H1 (cell line): ENCODE results near the gene C6orf136. TPM values are rescaled to one million over a fixed set of nuclear protein-coding genes. Genes with fewer than 3 reads are reported as not detected.

ENCODE experiments used
- CTCF ChIA-PET: fragments of 300-600 bp; sonication (Branson Sonifier 250); formaldehyde crosslinking; loops from one replicate; lab custom pipeline; 2021; ENCODE audit not compliant: partially characterized antibody; lab: Charles Lee
- POLR2A ChIA-PET: fragments of 300-600 bp; sonication (Branson Sonifier 250); formaldehyde crosslinking; loops from one replicate; lab custom pipeline; 2021; ENCODE audit warnings: inconsistent platforms; ENCODE audit not compliant: partially characterized antibody; lab: Charles Lee
- DNase-seq, 2 experiments: peaks; one replicate each; pipeline versions ENCODE4 v3.0.0 to v3.0.0-alpha.2; 2010 to 2022; ENCODE audit warnings: low spot score in 2 of 2, low read depth in 1 of 2, mixed read lengths in 1 of 2
- FAIRE-seq: peaks from 2 replicates; lab custom pipeline; 2011; peaks lifted over from hg19 to GRCh38; lab: Jason Lieb, UNC
- H2AFZ ChIP-seq: 2 replicates; pipeline ENCODE4 v1.8.1; 2012; ENCODE audit warnings: low read length, inconsistent platforms
- H2AK5ac ChIP-seq: 2 replicates; pipeline ENCODE4 v1.6.1; 2013; ENCODE audit warnings: low read depth, low read length
- H2BK120ac ChIP-seq: replicated peaks from 2 replicates; pipeline ENCODE3; 2013; ENCODE audit warnings: low read depth, low read length, inconsistent platforms
- H2BK12ac ChIP-seq: 2 replicates; pipeline ENCODE4 v1.6.1; 2013; ENCODE audit warnings: low read depth, low read length
- H2BK15ac ChIP-seq: 2 replicates; pipeline ENCODE4 v1.6.1; 2013; ENCODE audit warnings: low read length
- H2BK20ac ChIP-seq: 2 replicates; pipeline ENCODE4 v1.6.1; 2013; ENCODE audit warnings: low read length
- H2BK5ac ChIP-seq: 2 replicates; pipeline ENCODE4 v1.6.1; 2013; ENCODE audit warnings: low read depth, low read length
- H3K14ac ChIP-seq: 2 replicates; pipeline ENCODE4 v1.6.1; 2013; ENCODE audit warnings: inconsistent platforms; ENCODE audit not compliant: insufficient read length
- H3K18ac ChIP-seq: 2 replicates; pipeline ENCODE4 v1.6.1; 2013; ENCODE audit warnings: low read length; ENCODE audit errors: extremely low read depth
- H3K23ac ChIP-seq: 2 replicates; pipeline ENCODE4 v1.6.1; 2013; ENCODE audit warnings: inconsistent platforms; ENCODE audit not compliant: insufficient read length
- H3K23me2 ChIP-seq: 2 replicates; pipeline ENCODE4 v1.6.1; 2013; ENCODE audit warnings: low read depth, low read length
- H3K27ac ChIP-seq: 2 replicates; pipeline ENCODE4 v1.6.1; 2011; ENCODE audit warnings: low read depth, low read length, inconsistent platforms
- H3K27me3 ChIP-seq, 4 experiments: replicated peaks in 1 of 4; 1 replicate in 1 of 4; 2 replicates in 3 of 4; pipeline versions ENCODE4 v1.6.1 to v1.8.1; 2011 to 2013; ENCODE audit warnings: low read length in 3 of 4, mild to moderate bottlenecking in 3 of 4, inconsistent platforms in 2 of 4, mixed read lengths in 2 of 4, moderate library complexity in 1 of 4; ENCODE audit not compliant: control insufficient read depth in 3 of 4, insufficient read depth in 3 of 4; ENCODE audit errors: extremely low read depth in 1 of 4
- H3K36me3 ChIP-seq, 4 experiments: 2 replicates each; pipeline versions ENCODE4 v1.6.1 to v1.8.1; 2011 to 2013; ENCODE audit warnings: mild to moderate bottlenecking in 4 of 4, low read length in 3 of 4, moderate library complexity in 2 of 4, control low read depth in 1 of 4, inconsistent platforms in 1 of 4; ENCODE audit not compliant: insufficient read depth in 4 of 4, control insufficient read depth in 2 of 4
- H3K4ac ChIP-seq: replicated peaks from 2 replicates; pipeline ENCODE3; 2013; ENCODE audit warnings: low read length, low read depth, mixed read lengths, inconsistent platforms; ENCODE audit not compliant: insufficient read length
- H3K4me1 ChIP-seq, 4 experiments: replicated peaks in 1 of 4; 1 replicate in 1 of 4; 2 replicates in 3 of 4; pipeline versions ENCODE4 v1.6.1 to v1.8.1; 2011 to 2013; ENCODE audit warnings: low read length in 3 of 4, inconsistent platforms in 2 of 4, mixed read lengths in 1 of 4; ENCODE audit not compliant: insufficient read depth in 4 of 4, control insufficient read depth in 3 of 4
- H3K4me2 ChIP-seq, 2 experiments: 2 replicates each; pipeline versions ENCODE4 v1.6.1 to v1.8.1; 2011 to 2013; ENCODE audit warnings: low read depth in 2 of 2, low read length in 2 of 2, control low read depth in 1 of 2, inconsistent platforms in 1 of 2, mild to moderate bottlenecking in 1 of 2; ENCODE audit not compliant: insufficient read depth in 1 of 2
- H3K4me3 ChIP-seq, 4 experiments: fragments of 200-600, 300-600 bp in 1 of 4; sonication (generic), shearing (Covaris generic), sonication (Bioruptor Twin) in 1 of 4; 2 replicates each; pipeline versions ENCODE4 v1.5.1 to v1.8.1; 2011 to 2016; ENCODE audit warnings: low read length in 4 of 4, low read depth in 3 of 4, control low read depth in 2 of 4, inconsistent platforms in 2 of 4, mild to moderate bottlenecking in 2 of 4, mixed read lengths in 1 of 4, moderate library complexity in 1 of 4; ENCODE audit not compliant: insufficient read depth in 2 of 4; ENCODE audit errors: extremely low read depth in 1 of 4
- H3K56ac ChIP-seq: replicated peaks from 2 replicates; pipeline ENCODE3; 2013; ENCODE audit warnings: low read depth, mild to moderate bottlenecking, mixed read lengths, low read length, inconsistent platforms; ENCODE audit not compliant: insufficient read length
- H3K79me1 ChIP-seq: 2 replicates; pipeline ENCODE4 v1.6.1; 2013; ENCODE audit warnings: low read depth, low read length, control low read depth
- H3K79me2 ChIP-seq, 2 experiments: 2 replicates each; pipeline versions ENCODE4 v1.6.1 to v1.8.1; 2012 to 2013; ENCODE audit warnings: low read length in 2 of 2, mild to moderate bottlenecking in 2 of 2, inconsistent platforms in 1 of 2; ENCODE audit not compliant: insufficient read depth in 2 of 2, control insufficient read depth in 1 of 2
- H3K9ac ChIP-seq, 4 experiments: replicated peaks in 1 of 4; 1 replicate in 1 of 4; 2 replicates in 3 of 4; pipeline versions ENCODE4 v1.6.1 to v1.8.1; 2011 to 2013; ENCODE audit warnings: low read depth in 3 of 4, low read length in 3 of 4, control low read depth in 2 of 4, mild to moderate bottlenecking in 2 of 4, moderate library complexity in 2 of 4, inconsistent platforms in 1 of 4; ENCODE audit errors: extremely low read depth in 1 of 4
- H3K9me3 ChIP-seq, 2 experiments: 2 replicates each; pipeline versions ENCODE4 v1.6.1 to v1.8.1; 2012 to 2013; ENCODE audit warnings: mild to moderate bottlenecking in 2 of 2, moderate library complexity in 2 of 2, control low read depth in 1 of 2, inconsistent platforms in 1 of 2, low read depth in 1 of 2, low read length in 1 of 2, mixed read lengths in 1 of 2; ENCODE audit not compliant: insufficient read depth in 2 of 2
- H4K20me1 ChIP-seq, 2 experiments: replicated peaks in 1 of 2; 2 replicates each; pipeline versions ENCODE3 to v1.8.1; 2011 to 2013; ENCODE audit warnings: inconsistent platforms in 2 of 2, low read length in 2 of 2, mild to moderate bottlenecking in 1 of 2; ENCODE audit not compliant: insufficient read depth in 2 of 2, control insufficient read depth in 1 of 2
- H4K5ac ChIP-seq: 2 replicates; pipeline ENCODE4 v1.6.1; 2013; ENCODE audit warnings: low read length, low read depth, mixed read lengths, inconsistent platforms; ENCODE audit not compliant: insufficient read length
- H4K8ac ChIP-seq: 2 replicates; pipeline ENCODE4 v1.8.0; 2013; ENCODE audit warnings: mild to moderate bottlenecking, moderate library complexity, low read length, inconsistent platforms; ENCODE audit not compliant: insufficient read depth; ENCODE audit errors: extremely low read depth
- H4K91ac ChIP-seq: replicated peaks from 2 replicates; pipeline ENCODE3; 2013; ENCODE audit warnings: low read length, mixed read lengths, inconsistent platforms; ENCODE audit not compliant: insufficient read length
- EGR1 ChIP-seq: IDR thresholded peaks from 2 replicates; pipeline ENCODE4 v1.6.1; 2011; ENCODE audit warnings: low read depth, low read length, borderline replicate concordance
- EP300 ChIP-seq, 2 experiments: IDR thresholded peaks; 1 replicate in 1 of 2; 2 replicates in 1 of 2; pipeline ENCODE4 v1.6.1; 2011 to 2012; ENCODE audit warnings: low read depth in 2 of 2, low read length in 2 of 2, mild to moderate bottlenecking in 2 of 2, borderline replicate concordance in 1 of 2, inconsistent platforms in 1 of 2, moderate library complexity in 1 of 2
- HDAC6 ChIP-seq: IDR thresholded peaks from one replicate; pipeline ENCODE4 v1.7.1; 2012; ENCODE audit warnings: low read depth, mild to moderate bottlenecking, inconsistent platforms, low read length, moderate library complexity
- MAFK ChIP-seq: IDR thresholded peaks from 2 replicates; pipeline ENCODE4 v1.6.1; 2012; ENCODE audit warnings: low read depth, mild to moderate bottlenecking, improper control_type of control experiment, low read length
- PHF8 ChIP-seq: fragments of 200-600 bp; sonication (generic); conservative IDR thresholded peaks from 2 replicates; pipeline ENCODE4 v1.7.1; 2012; ENCODE audit warnings: low read depth, mild to moderate bottlenecking, inconsistent platforms, low read length, moderate library complexity
- POLR2A ChIP-seq, 2 experiments: IDR thresholded peaks; 1 replicate in 1 of 2; 2 replicates in 1 of 2; pipeline ENCODE4 v1.6.1; 2011; ENCODE audit warnings: low read depth in 2 of 2, low read length in 2 of 2, mild to moderate bottlenecking in 2 of 2; ENCODE audit errors: control extremely low read depth in 1 of 2
- RNF2 ChIP-seq: fragments of 200-900, 300-1000 bp; sonication (generic); IDR thresholded peaks from 2 replicates; pipeline ENCODE4 v1.7.1; 2016; ENCODE audit warnings: borderline replicate concordance, low read depth, mild to moderate bottlenecking, antibody characterized with exemption, low read length; ENCODE audit not compliant: poor library complexity, severe bottlenecking; ENCODE audit errors: missing control alignments
- SP1 ChIP-seq: IDR thresholded peaks from 2 replicates; pipeline ENCODE4 v1.6.1; 2011; ENCODE audit warnings: low read depth, low read length
- TAF7 ChIP-seq: optimal IDR thresholded peaks from 2 replicates; pipeline ENCODE3; 2011; ENCODE audit warnings: low read depth, mild to moderate bottlenecking, inconsistent platforms, low read length, moderate library complexity, borderline replicate concordance
- TCF12 ChIP-seq: IDR thresholded peaks from 2 replicates; pipeline ENCODE4 v1.6.1; 2011; ENCODE audit warnings: low read depth, mild to moderate bottlenecking, low read length
- WGBS, 2 experiments: shearing (Covaris generic) in 1 of 2; methylation state at CpG; one replicate each; pipeline versions ENCODE4 v1.1.6 to v1.1.7; 2013 to 2015; ENCODE audit warnings: low lambda C conversion rate in 2 of 2, mixed read lengths in 2 of 2, inconsistent platforms in 1 of 2, low coverage in 1 of 2, missing lambda C conversion rate in 1 of 2; ENCODE audit not compliant: insufficient replicate concordance in 2 of 2, insufficient coverage in 1 of 2, insufficient read length in 1 of 2; ENCODE audit errors: extremely low coverage in 1 of 2, missing lambda C conversion rate in 1 of 2; 5-methylcytosine and 5-hydroxymethylcytosine counted together
- polyA plus RNA-seq, 7 experiments: library from polyadenylated mRNA; depleted of rRNA in 3 of 7; stranded (reverse) in 5 of 7; unstranded in 2 of 7; fragments of >200 nt in 5 of 7; fragments of 200-250 nt in 2 of 7; gene quantifications; 1 replicate in 5 of 7; 2 replicates in 1 of 7; 4 replicates in 1 of 7; pipeline versions ENCODE4 v1.2.1 to v1.2.3, GENCODE V29; 2011 to 2013; ENCODE audit warnings: missing spikeins in 2 of 7, mixed read lengths in 2 of 7
- total RNA-seq: library from RNA; stranded (reverse); fragmentation: NEBNext Ultra II Directional; extraction: Animal tissue kit (Norgen Biotek cat#: 25700); gene quantifications from 2 replicates; pipeline ENCODE4 v1.2.1, GENCODE V29; 2021

The C6orf136 gene
- total and polyA plus RNA-seq, 2 of the 8 experiments (the other 6 are each of a cell fraction or from before 2014, with no cell fraction given): 20.8 to 23.1 TPM

DNA sequence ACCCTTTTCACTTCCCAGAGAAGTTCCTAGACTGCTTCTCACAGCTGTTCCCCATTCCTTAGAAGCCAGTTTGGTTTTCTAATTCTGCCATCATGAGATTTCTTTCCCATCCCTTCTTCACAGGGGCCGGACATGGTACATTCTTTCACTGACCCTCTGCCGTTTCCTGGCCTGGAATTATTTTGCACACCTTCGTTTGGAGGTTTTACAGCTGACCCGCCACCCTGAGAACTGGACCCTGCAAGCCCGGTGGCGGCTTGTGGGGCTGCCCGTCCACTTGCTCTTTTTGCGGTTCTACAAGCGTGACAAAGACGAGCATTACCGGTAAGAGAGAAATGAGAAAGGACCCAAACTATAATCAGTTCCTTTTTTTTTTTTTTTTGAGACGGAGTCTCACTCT lies 4.2 kb downstream of the C6orf136 start:
- Histone ChIP-seq H3K79me1 (peaks cover 4% of the 10 kb centered on the region; the same call in 1 of the 2 replicates), H3K56ac (no peak overlapping the region), H3K4me2 (no peak overlapping the region), H3K23ac (no peak overlapping the region), H3K18ac (no peak overlapping the region), H3K79me2 (peaks cover 0 to 11% of the 10 kb centered on the region in 2 experiments; a peak in 2 of 4 replicates), H2AK5ac (no peak overlapping the region), H3K27me3 (no peaks in the 10 kb centered on the region), H4K8ac (no peak overlapping the region), H4K20me1 (peaks cover 3% of the 10 kb centered on the region in 2 experiments), H4K91ac (no peak overlapping the region), H4K5ac (no peak overlapping the region), H2AFZ (no peak overlapping the region), H3K9me3 (no peaks in the 10 kb centered on the region), H2BK120ac (no peak overlapping the region), H2BK12ac (no peak overlapping the region), H3K4ac (no peak overlapping the region), H3K14ac (no peak overlapping the region), H3K36me3 (peaks cover 5 to 49% (median 33%) of the 10 kb centered on the region in 4 experiments), H2BK5ac (no peak overlapping the region), H3K27ac (no peak overlapping the region), H2BK20ac (no peak overlapping the region), H3K9ac (no peak overlapping the region), H3K23me2 (peaks cover 5% of the 10 kb centered on the region; the same call in 1 of the 2 replicates), H2BK15ac (no peak overlapping the region), H3K4me3 (no peak overlapping the region), H3K4me1 (peaks cover 0 to 4% (median 2%) of the 10 kb centered on the region in 4 experiments; a peak in 5 of 7 replicates)
- DNase-seq (no peak), FAIRE-seq (no peak)
- TF ChIP-seq PHF8: no peak
- TF ChIP-seq EP300 (IDR thresholded peaks at IDR 0.05; ENCODE audit: borderline replicate concordance in 1 of 2, low read depth in 2 of 2, low read length in 2 of 2): no peak
- no peak for TF ChIP-seq MAFK
- TF ChIP-seq EGR1: no peak
- no peak for TF ChIP-seq SP1
- TF ChIP-seq POLR2A (IDR thresholded peaks at IDR 0.05; ENCODE audit: control extremely low read depth in 1 of 2, low read depth in 2 of 2, low read length in 2 of 2): no peak
- TF ChIP-seq TCF12: no peak
- no peak for TF ChIP-seq HDAC6
- TF ChIP-seq RNF2: no peak
- TF ChIP-seq TAF7: no peak
- CTCF ChIA-PET: interaction anchor here (0.6 to 1.5 kb wide), 5 partner anchors 11 to 206 kb away, joined by 3 to 5 read pairs (median 4); no protein-coding TSS in a partner anchor
- POLR2A ChIA-PET: interaction anchor here (0.6 to 8.1 kb wide), 18 partner anchors 9 to 133 kb away, joined by 3 to 50 read pairs (median 4); partner anchors contain the start of genes ATAT1, MDC1, MRPS18B and PPP1R10
- 92% methylated on average over 11 of the region's 12 CpGs; no CpG with 5 or more reads in 1 of the 2 experiments for WGBS, 2 experiments
